DOHH2 (cell line): ENCODE measurements around the gene USP28.

Source experiments
- CTCF ChIP-seq: fragments of 200-600 bp; sonication (generic); IDR thresholded peaks from one replicate; pipeline ENCODE4 v1.5.1; 2014; ENCODE audit warnings: antibody characterized with exemption, mild to moderate bottlenecking, low read depth, low read length; ENCODE audit not compliant: poor library complexity, severe bottlenecking
- EZH2phosphoT487 ChIP-seq: fragments of 200-600 bp; sonication (generic); IDR thresholded peaks from 2 replicates; pipeline ENCODE4 v1.6.1; 2017; ENCODE audit warnings: borderline replicate concordance, mild to moderate bottlenecking, antibody characterized with exemption, low read length, moderate library complexity, mixed read lengths

GRCh38 chr11:113904379-113905101 is 29.2 kb upstream of the USP28 start, which contains the start of gene HTR3B:
- TF ChIP-seq CTCF (no peak), EZH2phosphoT487 (no peak)
